Stimulated activated CD8-positive, alpha-beta memory T cell treated with anti-CD3 and anti-CD28 coated beads, Interleukin-7, amount 100 ng/mL, for 24 hours (primary cell): Measurements from ENCODE around the gene NNT.
"Not testable (repeated sequence)": the region's sequence is repeated elsewhere in the genome, so short reads cannot be mapped to it uniquely, and the experiment has no call there.

Experiments
- DNase-seq: peaks from one replicate; pipeline ENCODE4 v3.0.0-alpha.2; 2020; ENCODE audit warnings: low read depth

Gene NNT

GRCh38 chr5:43602461-43603343 lies at the start of gene NNT:
NNT (plus strand) TSS chr5:43603180; CDS start chr5:43609196, 6,016 bp downstream.
- peak; percentile 59 for DNase-seq

- DNase-seq, result no peak
These were observed 49.6 kb upstream of the NNT start for GRCh38 chr5:43553381-43553780.

DNA sequence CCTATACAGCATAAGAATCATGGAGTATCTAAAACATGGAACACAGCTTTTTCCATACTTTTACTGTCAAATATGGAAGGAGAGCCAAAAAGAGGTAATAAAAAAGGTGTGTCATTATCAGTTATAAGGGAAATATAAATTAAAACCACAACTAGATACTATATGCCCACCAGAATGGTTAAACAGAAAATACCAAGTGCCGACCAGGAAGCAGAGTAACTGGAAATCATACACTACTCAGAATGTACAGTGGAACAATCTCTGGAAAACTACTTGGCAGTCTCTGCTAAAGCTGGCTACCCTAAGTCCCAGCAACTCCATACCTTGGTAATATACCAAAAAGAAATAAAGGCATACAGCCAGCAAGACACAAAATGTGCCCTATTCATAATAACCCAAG lies 48.5 kb upstream of the NNT start:
- no peak for DNase-seq

- DNase-seq, result peak; percentile 8
These were observed 46.9 kb upstream of the NNT start for GRCh38 chr5:43555895-43556606.

DNA sequence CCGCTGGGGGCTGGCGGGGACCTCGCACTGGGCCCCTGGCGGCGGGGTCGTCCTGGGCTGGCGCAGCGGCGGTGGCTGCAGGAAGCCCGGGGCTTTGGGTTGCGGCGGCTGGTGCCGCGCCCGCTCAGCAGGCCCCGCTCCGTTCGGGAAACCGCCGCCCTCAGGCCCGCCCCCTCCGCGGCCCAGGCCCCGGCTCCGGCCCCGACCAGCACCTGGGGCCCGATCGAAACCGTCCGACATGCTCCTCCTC lies 46.4 kb upstream of the NNT start:
- peak; percentile 52 for DNase-seq

GRCh38 chr5:43556857-43557542 lies 46.0 kb upstream of the NNT start, which contains the start of gene PAIP1:
PAIP1 (minus strand) TSS chr5:43557077; CDS start chr5:43556846, 231 bp downstream.
- DNase-seq, result peak; percentile 43

GRCh38 chr5:43560128-43560527 lies 42.9 kb upstream of the NNT start:
- DNase-seq, result no peak

GRCh38 chr5:43561356-43561755 lies 41.6 kb upstream of the NNT start:
- DNase-seq, result no peak

DNA sequence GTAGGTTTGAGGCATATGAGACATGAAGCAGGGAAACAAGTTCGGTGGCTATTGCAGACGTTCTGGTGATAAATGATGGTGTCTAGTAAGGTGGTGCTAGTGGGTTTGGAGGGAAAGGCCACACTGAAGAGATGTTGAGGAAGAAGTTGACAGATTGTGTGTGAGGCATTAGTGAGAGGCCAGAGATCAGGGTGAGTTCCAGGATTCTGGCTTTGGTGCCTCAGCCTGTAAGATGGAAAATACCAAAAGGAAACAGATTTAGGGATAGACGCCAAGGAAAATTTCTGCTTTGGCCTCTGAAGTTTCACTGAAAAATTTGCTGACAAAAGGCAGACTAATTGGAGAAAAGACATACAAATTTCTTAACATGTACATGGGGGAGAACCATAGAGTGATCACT lies 39.7 kb upstream of the NNT start:
- DNase-seq, result no peak

DNA sequence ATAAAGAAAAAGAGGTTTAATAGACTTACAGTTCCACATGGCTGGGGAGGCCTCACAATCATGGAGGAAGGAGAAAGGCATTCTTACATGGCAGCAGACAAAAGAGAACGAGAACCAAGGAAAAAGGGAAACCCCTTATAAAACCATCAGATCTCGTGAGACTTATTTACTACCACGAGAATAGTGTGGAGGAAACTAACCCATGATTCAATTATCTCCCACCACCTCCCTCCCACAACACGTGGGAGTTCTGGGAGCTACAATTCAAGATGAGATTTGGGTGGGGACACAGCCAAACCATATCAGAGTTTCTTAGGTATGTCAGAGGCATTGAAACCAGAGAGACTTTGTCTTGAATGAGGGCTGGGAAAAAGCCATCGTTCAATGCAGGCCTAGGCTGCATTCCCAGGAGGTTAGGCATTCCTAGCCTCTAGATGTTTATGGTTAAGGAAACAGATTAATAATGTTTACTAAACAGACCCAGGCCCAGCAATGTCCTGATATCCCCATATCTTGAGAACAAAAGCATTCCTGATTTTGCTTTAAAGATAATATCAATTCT lies 38.6 kb upstream of the NNT start:
- no peak for DNase-seq

DNA sequence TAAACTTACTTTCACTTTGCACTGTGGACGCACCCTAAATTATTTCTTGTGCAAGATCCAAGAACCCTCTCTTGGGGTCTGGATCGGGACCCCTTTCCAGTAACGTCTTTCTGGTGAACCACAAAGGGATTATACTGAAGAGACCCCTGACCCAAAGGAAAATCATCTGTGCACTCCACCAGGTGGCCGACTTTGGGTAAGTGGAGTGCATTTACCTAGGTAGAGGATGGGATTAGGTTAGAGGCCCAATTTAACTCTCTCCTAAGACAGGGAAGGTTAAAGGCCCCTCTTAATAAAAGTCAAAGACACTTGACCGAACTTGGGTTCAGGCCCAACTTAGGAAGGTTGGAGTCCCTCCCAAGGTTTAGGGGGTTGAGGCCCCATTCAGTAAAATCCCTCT lies 37.9 kb upstream of the NNT start:
- DNase-seq, result no peak

DNA sequence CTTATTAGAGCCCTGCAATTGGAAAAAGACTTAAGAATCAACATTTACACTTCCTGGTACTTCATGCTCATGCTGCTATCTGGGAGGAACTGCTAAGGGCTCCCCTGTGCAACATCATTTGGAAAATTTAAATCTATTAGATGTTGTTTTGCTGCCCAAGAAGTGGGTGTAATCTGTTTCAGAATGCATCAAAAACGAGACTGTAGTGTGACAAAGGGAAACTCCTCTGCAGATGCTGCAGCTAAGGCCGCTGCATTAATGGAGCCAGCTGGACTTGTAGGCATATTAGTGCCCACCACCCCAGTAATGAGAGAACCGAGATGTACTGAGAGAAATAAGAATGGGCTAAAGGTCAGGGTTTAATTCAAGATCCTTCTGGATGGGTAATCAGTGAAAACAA lies 35.0 kb upstream of the NNT start:
- DNase-seq, result no peak

DNA sequence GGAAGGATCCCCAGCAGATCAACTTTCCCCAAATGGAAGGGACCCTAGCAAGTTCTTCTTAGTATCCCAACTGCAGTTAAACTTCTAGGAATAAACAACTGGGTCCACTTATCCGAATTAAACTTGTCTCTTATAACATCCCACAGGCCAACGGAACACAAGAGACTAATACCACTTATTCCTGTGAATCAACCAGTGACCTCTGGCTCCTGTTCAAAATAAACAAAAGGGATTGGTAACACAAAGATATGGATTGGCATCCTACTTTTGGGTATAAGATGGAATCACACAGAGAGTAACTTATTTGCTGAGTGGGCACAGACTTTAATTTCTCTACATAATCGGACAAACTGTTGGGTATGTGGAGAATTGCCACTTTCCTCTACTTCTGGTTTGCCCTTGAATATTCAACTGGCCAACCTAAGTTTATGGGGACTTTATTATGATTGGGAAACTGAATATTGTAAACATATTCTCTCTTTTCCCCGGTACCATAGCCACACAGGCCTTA lies 33.7 kb upstream of the NNT start:
- no peak for DNase-seq

DNA sequence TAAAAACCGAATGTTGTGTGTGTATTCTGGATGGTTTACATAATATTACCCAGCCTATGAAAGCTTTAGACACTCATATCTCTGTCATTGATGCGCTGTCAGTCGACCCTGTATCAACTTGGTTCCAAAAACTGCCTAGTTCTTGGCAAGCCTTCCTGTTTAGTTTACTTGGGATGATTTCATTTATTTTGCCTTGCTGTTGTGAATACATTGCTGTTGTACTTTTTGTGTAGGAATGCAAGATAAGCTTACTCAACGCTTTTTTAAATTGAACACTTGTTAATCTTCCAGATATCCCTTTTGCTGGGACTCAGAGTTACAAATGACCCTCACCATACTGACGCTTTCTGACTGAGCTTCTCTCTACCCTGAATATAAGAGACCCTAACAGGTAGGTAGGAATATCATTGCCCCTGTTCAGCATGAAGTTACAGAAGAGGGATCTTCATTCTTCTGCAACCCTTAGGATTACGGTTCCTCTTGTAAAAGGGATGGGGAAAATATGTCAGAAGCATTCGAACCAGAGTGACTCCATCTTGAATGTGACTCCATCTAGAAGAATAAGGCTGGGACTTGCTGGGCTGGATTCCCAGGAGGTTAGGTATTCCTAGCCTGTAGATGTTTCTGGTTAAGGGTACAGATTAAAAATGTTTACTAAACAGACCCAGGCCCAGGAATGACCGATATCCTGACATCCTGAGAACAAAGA lies 32.4 kb upstream of the NNT start:
- no peak for DNase-seq

DNA sequence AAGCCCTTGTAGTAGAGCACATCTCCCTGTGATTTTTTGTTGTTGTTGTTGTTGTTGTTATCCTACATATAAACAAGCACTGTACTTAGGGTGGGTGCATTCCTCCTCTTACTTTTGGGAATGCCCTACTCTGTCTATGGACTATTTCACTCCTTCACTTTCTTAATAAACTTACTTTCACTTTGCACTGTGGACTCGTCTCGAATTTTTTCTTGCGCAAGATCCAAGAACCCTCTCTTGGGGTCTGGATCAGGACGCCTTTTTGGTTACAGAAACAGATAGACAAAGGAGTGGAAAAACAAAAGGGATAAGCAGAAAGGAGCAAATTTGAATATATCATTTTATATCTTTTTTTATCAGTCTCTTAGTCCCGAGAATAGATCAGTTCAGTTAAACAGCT lies 31.7 kb upstream of the NNT start:
- no peak for DNase-seq

DNA sequence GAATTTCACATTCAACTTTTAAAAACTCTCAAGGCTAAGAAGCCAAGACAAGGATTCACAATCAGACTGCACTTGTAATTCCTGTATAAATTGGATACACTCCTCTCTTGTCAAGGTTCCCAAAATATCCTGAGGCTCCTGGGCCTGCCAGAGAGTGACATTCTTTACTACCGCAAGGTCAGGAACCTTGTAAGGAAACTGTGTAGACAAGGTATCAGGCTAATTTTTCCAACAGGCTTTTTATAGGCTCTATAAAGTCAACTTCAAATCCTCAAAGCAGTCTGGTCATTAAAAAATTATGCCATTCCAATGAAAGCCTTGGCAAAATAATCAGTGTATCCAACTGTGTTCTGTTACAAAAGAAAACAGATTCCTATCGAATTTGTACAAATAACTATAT lies 30.6 kb upstream of the NNT start:
- no peak for DNase-seq

GRCh38 chr5:43573058-43573457 lies 29.9 kb upstream of the NNT start:
- no peak for DNase-seq

- not testable (repeated sequence) for DNase-seq
These were observed 22.4 kb upstream of the NNT start for GRCh38 chr5:43580402-43581210.

DNA sequence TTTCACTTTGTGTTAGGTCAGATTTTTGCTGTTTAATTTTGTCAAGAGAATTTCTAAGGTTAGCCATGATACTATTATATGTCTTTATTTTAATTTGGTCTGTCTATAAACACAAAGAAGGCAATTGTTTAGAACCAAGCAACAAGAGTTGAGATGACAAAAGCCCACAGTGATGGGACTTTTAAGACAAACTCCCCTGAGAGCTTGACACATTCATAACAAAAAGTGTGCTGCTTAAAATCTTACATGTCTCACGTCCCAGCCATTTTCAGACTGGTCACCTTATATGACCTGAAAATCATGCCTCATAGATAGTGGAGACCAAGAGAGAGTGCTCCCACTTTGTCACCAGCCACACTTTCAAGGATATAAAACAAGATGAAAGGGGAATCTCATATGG lies 21.6 kb upstream of the NNT start:
- DNase-seq, result no peak

DNA sequence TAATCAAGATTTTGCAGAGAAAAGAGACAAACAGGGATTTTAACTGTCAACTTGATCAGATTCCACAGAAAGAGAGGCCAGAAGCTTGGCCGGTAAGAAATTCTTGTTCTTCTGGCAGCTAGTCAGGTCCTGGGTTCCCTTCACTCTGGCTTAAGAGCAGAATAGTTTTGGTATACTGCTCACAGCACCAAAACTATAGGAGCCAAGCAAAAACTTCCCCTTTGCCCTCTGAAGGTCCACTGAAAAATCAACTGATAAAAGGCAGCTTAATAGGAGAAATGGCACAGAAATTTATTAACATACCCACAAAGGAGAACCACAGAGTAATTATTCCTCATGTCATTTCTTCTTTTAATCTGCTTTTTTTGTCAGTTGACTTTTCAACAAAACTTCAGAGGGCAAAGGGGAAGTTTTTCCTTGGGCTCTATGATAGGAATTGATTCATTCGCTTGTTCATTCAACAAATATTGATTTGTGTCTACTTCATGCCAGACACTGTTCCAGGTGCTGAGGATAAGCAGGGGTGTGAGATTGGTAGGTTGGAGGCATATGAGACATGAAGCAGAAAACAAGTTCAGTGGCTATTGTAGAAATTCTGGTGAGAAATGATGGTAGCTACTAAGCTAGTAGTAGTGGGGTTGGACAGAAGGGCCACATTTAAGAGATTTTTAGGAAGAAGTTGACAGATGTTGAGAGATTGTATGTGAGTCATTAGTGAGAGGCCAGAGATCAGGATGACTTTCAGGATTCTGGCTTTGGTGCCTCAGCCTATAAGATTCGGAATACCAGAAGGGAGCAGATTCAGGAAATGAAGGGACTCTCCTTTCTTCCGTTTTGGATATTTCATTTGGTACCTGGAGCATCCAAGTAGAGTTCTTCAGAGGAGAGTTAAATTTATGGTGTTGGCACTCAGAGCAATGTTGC lies 20.6 kb upstream of the NNT start:
- no peak for DNase-seq
